BE2C (cell line): Measurements from ENCODE around the gene MPRIP.

ENCODE experiments used
- DNase-seq: peaks from one replicate; pipeline ENCODE4 v3.0.0-alpha.2; 2020
- H3K27me3 ChIP-seq: fragments of 250-450 bp; sonication (Bioruptor Pico); 2 replicates; pipeline ENCODE4 v1.5.1; 2020; ENCODE audit warnings: mild to moderate bottlenecking
- H3K36me3 ChIP-seq: fragments of 250-450 bp; sonication (Bioruptor Pico); 2 replicates; pipeline ENCODE4 v1.5.1; 2020; ENCODE audit warnings: mild to moderate bottlenecking
- H3K4me1 ChIP-seq: fragments of 250-450 bp; sonication (Bioruptor Pico); 2 replicates; pipeline ENCODE4 v1.5.1; 2020
- H3K4me3 ChIP-seq: 2 replicates; pipeline ENCODE4 v1.5.1; 2011; ENCODE audit warnings: low read depth, low read length
- H3K9me3 ChIP-seq: fragments of 250-450 bp; sonication (Bioruptor Pico); 2 replicates; pipeline ENCODE4 v1.5.1; 2020
- TF ChIP-seq, protein P1 (sequence below): IDR thresholded peaks from 2 replicates; pipeline ENCODE4 v1.5.1; 2012; ENCODE audit warnings: mild to moderate bottlenecking, low read depth, low read length

The MPRIP gene

DNA sequence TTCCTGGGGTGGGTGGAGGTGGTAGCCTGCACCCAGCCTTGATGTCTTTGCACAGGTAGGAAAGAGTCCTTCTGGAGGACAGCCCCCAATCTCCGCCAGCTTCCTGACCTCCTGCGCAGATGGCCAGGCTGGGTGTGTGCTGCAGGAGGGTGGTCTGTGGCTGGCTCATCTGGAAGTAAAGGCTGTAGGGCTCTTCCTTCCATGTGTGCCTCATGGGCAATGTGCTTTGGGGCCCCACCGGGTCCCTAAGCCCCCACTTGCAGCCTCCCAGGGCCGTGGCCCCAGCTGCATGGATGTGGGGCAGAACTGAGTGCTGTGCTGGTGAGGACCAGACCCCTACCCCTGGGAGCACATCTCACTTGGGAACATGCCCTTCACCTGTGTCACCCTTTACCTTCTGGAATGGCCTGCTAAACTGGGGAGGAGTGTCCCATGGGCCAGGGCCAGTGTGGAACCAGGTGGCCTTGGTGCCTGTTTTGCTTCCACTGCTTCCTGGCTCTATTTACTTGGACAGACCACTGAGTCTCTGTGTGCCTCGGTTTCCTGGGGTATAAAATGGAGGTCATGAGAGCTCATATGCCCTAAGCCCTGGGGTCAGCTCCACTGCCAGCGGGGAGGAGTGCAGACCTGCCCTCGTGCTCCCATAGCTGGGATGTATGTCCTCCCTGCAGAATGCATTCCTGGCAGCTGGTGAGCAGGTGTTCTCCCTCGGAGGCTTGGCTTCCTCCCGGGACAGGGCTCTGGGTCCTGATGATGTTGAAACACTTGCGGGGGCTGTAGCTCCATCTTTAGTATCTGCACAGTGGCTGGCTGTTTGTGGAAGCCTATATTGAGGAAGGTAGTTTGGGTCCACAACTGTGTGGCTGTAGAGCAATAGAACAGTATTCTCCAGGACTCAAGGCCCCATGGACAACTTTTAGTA is 18.0 kb downstream of the MPRIP start:
- DNase-seq: no peak
- H3K9me3 ChIP-seq: no peaks in the 10 kb centered on the region
- TF ChIP-seq, protein P1, sequence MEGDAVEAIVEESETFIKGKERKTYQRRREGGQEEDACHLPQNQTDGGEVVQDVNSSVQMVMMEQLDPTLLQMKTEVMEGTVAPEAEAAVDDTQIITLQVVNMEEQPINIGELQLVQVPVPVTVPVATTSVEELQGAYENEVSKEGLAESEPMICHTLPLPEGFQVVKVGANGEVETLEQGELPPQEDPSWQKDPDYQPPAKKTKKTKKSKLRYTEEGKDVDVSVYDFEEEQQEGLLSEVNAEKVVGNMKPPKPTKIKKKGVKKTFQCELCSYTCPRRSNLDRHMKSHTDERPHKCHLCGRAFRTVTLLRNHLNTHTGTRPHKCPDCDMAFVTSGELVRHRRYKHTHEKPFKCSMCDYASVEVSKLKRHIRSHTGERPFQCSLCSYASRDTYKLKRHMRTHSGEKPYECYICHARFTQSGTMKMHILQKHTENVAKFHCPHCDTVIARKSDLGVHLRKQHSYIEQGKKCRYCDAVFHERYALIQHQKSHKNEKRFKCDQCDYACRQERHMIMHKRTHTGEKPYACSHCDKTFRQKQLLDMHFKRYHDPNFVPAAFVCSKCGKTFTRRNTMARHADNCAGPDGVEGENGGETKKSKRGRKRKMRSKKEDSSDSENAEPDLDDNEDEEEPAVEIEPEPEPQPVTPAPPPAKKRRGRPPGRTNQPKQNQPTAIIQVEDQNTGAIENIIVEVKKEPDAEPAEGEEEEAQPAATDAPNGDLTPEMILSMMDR: no peak
- no peak overlapping the region for H3K4me3 ChIP-seq
- H3K36me3 ChIP-seq: no peaks in the 10 kb centered on the region
- H3K4me1 ChIP-seq: no peaks in the 10 kb centered on the region; the same call in 1 of the 2 replicates
- H3K27me3 ChIP-seq: no peaks in the 10 kb centered on the region

DNA sequence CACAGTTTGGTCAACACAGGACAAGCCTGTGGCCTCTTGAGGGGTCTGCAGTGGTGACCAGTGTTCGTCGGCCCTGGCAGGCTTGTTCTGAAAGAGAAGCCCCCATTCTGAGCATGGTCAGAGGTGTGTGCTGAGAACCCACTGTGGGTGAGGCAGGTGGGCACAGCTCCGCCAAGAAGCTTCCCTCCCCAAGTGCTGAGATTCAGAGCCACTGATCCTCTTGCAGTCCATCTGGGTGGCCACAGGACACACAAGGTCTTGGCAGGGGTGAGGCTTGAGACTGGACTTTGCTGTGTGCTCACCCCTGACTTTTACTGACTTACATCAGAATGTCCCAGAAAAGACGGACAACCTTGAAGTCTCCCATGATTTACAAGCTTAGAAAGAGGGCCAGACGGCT is 18.7 kb downstream of the MPRIP start:
- no peaks in the 10 kb centered on the region for H3K36me3 ChIP-seq
- H3K27me3 ChIP-seq: no peaks in the 10 kb centered on the region
- no peaks in the 10 kb centered on the region for H3K9me3 ChIP-seq
- no peak for DNase-seq
- no peak overlapping the region for H3K4me3 ChIP-seq
- TF ChIP-seq, protein P1: no peak
- no peaks in the 10 kb centered on the region; the same call in 1 of the 2 replicates for H3K4me1 ChIP-seq

DNA sequence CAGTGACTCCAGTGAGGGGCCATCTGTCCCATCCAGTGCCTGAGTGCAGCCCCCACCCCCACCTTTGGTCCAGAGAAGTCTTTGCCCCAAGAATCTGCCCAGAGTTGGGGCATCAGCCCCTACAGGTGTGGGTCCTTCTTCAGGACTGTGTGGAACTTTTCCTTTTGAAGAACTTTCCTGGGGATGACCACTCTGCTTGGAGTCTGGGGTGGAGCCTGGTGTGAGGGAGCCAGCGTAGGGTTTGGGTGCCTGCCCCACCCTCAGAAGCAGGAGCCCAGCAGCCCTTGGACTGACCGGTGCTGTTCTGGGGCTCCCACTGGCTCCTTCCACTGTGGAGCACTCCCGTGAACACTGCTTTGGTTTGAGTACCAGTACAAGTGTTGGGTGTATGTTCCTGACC is 19.3 kb downstream of the MPRIP start:
- H3K4me1 ChIP-seq: no peaks in the 10 kb centered on the region; the same call in 1 of the 2 replicates

DNA sequence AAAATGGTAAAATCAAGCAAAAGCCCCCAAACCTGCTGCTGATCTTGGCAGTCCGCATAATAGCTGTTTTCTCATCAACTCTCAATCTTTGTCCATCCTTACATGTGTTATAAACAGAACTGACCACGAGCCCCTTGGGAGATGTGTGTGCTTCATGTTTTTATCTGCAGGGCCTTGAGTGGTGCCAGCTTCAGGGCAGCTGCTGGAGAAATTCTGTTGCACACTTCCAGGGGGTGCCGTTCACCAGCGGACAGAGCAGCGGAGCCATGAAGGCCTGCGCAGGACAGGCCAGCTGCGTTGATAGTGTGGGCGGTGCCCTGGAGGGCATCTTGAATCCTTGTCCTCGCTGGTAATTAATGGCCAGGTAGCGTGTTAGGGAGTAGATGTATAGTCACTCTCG is 20.1 kb downstream of the MPRIP start:
- H3K4me3 ChIP-seq: no peak overlapping the region
- H3K36me3 ChIP-seq: no peaks in the 10 kb centered on the region
- no peaks in the 10 kb centered on the region for H3K4me1 ChIP-seq
- no peaks in the 10 kb centered on the region for H3K27me3 ChIP-seq
- DNase-seq: peak; percentile 23
- TF ChIP-seq, protein P1: no peak
- H3K9me3 ChIP-seq: no peaks in the 10 kb centered on the region

More for the DNA sequence above, 19.3 kb downstream of the MPRIP start:
- no peak overlapping the region for H3K4me3 ChIP-seq
- no peak for DNase-seq
- TF ChIP-seq, protein P1: no peak
- H3K27me3 ChIP-seq: no peaks in the 10 kb centered on the region
- H3K9me3 ChIP-seq: no peaks in the 10 kb centered on the region
- no peaks in the 10 kb centered on the region for H3K36me3 ChIP-seq

DNA sequence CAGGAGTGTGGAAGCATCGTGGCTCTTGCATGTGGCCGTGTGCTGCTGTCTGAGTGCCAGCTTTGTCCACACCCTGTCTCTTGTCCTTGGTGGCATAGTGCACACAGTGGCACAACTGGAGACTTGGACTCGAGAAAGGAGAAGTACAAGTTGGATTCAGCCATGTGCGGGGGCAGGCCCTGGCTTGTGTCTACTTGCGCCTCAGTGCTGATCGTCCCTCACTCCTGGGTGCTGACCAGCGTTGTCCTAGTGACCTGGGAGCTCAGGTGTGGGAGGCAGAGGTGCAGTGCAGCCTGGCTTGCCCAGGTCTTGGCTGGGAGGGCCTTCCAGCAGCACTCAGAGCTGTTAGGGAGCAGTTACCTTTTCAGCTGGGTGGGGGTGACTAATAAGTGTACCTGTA is 20.6 kb downstream of the MPRIP start:
- no peak for DNase-seq
- no peaks in the 10 kb centered on the region for H3K27me3 ChIP-seq
- H3K4me1 ChIP-seq: no peaks in the 10 kb centered on the region
- H3K4me3 ChIP-seq: no peak overlapping the region
- no peaks in the 10 kb centered on the region for H3K9me3 ChIP-seq
- TF ChIP-seq, protein P1: no peak
- H3K36me3 ChIP-seq: no peaks in the 10 kb centered on the region

DNA sequence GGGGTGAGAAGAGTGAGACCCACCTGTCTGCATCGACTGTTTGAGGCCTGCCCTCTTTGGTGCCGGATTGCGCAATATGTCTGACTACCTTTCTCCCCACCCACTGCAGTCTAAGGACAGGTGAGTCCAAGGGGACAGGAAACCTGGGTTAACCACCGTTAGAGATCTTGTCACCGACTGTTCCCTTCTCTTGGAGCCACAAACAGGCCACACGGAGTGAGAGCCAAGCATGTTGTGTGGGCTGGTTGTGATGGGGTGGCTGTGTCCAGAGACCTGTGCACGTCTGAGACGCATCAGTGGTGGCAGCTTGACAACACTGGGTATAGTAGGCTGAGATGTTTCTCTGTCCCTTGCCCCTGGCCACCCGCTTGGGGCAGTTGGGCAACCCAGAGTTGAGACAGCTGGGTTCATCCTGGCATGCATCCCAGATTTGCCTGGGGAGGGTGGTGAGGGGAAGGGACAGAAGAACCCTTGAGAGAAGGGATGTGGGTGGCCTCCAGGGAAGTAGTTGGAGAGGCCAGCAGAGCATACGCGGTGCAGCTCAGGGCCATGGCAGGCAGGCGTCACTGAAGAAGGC is 21.4 kb downstream of the MPRIP start:
- Histone ChIP-seq H3K27me3 (no peaks in the 10 kb centered on the region), H3K9me3 (no peaks in the 10 kb centered on the region), H3K4me1 (no peaks in the 10 kb centered on the region), H3K4me3 (no peak overlapping the region), H3K36me3 (no peaks in the 10 kb centered on the region)
- no peak for DNase-seq
- TF ChIP-seq, protein P1: no peak
